GM12878 (cell line): ENCODE measurements around the gene MTRF1L.

Experiments used
- TF ChIP-seq, protein P1 (sequence below), 3 experiments: IDR thresholded peaks in 2 of 3; conservative IDR thresholded peaks in 1 of 3; 2 replicates each; pipeline ENCODE4 v1.5.1; 2011; ENCODE audit warnings: low read depth in 3 of 3, low read length in 3 of 3, mild to moderate bottlenecking in 3 of 3, control low read depth in 2 of 3, moderate library complexity in 2 of 3, inconsistent platforms in 1 of 3, mixed read lengths in 1 of 3; ENCODE audit not compliant: control insufficient read depth in 2 of 3, insufficient read depth in 1 of 3; ENCODE audit errors: extremely low read depth in 1 of 3
- TF ChIP-seq, protein P2 (sequence below): IDR thresholded peaks from 2 replicates; pipeline ENCODE4 v1.6.1; 2012; ENCODE audit warnings: low read depth, low read length, improper control_type of control experiment

DNA sequence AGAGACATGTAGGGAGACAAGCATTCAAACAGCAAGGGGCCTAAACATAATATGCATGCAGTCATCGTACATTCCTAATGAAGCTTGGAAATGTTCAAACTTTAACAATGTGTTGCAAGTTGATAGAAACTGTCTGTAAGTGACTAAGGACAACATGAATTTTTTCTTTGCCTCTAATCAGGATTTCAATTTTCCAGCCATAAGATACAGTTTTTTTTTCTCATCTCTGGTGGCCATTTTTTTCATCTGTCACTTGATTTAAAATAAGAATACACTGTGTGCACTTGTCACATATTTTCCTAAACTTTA lies 22.2 kb upstream of the MTRF1L start:
- TF ChIP-seq, protein P1, sequence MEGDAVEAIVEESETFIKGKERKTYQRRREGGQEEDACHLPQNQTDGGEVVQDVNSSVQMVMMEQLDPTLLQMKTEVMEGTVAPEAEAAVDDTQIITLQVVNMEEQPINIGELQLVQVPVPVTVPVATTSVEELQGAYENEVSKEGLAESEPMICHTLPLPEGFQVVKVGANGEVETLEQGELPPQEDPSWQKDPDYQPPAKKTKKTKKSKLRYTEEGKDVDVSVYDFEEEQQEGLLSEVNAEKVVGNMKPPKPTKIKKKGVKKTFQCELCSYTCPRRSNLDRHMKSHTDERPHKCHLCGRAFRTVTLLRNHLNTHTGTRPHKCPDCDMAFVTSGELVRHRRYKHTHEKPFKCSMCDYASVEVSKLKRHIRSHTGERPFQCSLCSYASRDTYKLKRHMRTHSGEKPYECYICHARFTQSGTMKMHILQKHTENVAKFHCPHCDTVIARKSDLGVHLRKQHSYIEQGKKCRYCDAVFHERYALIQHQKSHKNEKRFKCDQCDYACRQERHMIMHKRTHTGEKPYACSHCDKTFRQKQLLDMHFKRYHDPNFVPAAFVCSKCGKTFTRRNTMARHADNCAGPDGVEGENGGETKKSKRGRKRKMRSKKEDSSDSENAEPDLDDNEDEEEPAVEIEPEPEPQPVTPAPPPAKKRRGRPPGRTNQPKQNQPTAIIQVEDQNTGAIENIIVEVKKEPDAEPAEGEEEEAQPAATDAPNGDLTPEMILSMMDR (IDR thresholded peaks at IDR 0.05 in 2 of 3, conservative IDR thresholded peaks at IDR 0.05 in 1 of 3; ENCODE audit: control insufficient read depth in 2 of 3, extremely low read depth in 1 of 3, insufficient read depth in 1 of 3, low read depth in 3 of 3, low read length in 3 of 3) = no peak
- TF ChIP-seq, protein P2, sequence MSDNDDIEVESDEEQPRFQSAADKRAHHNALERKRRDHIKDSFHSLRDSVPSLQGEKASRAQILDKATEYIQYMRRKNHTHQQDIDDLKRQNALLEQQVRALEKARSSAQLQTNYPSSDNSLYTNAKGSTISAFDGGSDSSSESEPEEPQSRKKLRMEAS = no peak
